ENCODE results near the gene OXT. TPM values are rescaled to one million over a fixed set of nuclear protein-coding genes. Genes with fewer than 3 reads are reported as not detected.

Gene OXT
- total and polyA plus RNA-seq, 7 donors: 0.12 to 0.73 (median 0.17) TPM; not detected in 4

DNA sequence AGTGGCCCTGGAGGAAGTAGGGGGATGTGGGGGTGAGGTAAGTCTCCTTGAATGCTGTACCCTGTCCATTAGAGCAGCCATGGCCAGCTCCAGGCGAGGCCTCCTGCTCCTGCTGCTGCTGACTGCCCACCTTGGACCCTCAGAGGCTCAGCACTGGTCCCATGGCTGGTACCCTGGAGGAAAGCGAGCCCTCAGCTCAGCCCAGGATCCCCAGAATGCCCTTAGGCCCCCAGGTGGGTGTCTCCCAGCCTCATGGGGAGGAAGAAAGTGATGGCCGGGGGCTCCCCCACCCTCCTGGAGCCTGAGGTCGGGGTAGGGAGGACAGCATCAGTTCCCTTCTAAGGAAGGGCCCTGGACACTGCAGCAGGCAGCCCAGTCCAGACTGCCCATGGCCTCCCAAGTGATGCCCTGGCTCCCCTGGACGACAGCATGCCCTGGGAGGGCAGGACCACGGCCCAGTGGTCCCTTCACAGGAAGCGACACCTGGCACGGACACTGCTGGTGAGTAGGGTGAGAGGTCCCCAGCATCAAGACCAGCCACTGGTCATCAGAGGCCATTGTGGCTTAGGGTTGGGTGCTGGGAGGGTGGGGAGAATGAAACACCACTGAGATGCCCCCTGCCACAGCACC, 27.0 kb upstream of the OXT start:
- TF ChIP-seq, protein P1, sequence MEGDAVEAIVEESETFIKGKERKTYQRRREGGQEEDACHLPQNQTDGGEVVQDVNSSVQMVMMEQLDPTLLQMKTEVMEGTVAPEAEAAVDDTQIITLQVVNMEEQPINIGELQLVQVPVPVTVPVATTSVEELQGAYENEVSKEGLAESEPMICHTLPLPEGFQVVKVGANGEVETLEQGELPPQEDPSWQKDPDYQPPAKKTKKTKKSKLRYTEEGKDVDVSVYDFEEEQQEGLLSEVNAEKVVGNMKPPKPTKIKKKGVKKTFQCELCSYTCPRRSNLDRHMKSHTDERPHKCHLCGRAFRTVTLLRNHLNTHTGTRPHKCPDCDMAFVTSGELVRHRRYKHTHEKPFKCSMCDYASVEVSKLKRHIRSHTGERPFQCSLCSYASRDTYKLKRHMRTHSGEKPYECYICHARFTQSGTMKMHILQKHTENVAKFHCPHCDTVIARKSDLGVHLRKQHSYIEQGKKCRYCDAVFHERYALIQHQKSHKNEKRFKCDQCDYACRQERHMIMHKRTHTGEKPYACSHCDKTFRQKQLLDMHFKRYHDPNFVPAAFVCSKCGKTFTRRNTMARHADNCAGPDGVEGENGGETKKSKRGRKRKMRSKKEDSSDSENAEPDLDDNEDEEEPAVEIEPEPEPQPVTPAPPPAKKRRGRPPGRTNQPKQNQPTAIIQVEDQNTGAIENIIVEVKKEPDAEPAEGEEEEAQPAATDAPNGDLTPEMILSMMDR (IDR thresholded peaks at IDR 0.05): no peak
- ATAC-seq (no peak), DNase-seq (no peak)
- Histone ChIP-seq H3K9me3 (no peaks in the 10 kb centered on the region), H3K4me3 (no peak overlapping the region), H3K27me3 (ENCODE audit: insufficient read depth in 3 of 3, low read length in 2 of 3) (no peaks in the 10 kb centered on the region), H3K4me1 (peaks cover 7% of the 10 kb centered on the region), H3K36me3 (ENCODE audit: insufficient read depth in 1 of 2, low read depth in 1 of 2) (peaks cover 5 to 35% of the 10 kb centered on the region in 2 donors), H3K27ac (peak overlapping the region; percentile 94)
- WGBS, 3 donors: 91 to 94% (median 92%) methylated on average over 8 of the region's 8 CpGs
- intact Hi-C loops (cut with DNase I): loop anchor here in 1 of 2 donors (10.0 kb wide), 1 partner anchor 160 kb away; the partner anchor contains the start of genes DDRGK1 and ITPA

DNA sequence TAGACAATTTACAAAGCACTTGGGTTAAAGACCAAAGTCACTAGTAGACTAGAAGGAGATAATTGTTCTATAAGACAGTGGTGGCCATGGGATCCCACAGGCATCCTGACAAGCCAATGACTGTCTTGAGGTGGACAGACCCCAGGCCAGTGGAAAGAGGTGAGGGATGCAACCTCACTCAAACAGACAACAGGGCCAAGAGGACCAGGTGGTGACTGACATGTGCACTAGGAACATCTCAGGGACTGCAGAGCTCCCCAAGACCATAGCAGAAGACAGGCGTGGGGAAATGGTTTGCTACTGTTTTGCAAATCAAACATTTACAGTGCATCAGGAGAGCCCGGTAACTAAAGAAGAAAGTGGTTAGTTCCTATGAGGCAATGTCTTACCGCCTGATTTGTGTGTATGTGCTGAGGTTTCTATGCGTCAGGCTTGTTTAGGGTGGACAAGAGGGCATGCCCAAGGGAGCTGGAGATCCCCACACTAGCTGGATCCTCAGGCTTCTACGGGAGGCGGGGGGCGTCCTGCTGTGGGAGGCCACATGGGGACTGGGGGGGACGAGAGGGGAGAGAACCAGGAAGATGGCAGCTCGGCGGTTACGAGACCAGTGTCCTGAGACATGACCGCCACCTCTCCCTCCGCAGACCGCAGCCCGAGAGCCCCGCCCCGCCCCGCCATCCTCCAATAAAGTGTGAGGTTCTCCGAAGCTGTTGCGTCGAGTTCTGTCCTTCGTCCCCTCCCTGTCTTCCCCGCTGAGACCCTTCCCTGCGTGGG, 26.2 kb upstream of the OXT start:
- Histone ChIP-seq H3K4me3 (peak overlapping the region; percentile 98), H3K27me3 (ENCODE audit: insufficient read depth in 3 of 3, low read length in 2 of 3) (no peaks in the 10 kb centered on the region), H3K4me1 (peaks cover 7% of the 10 kb centered on the region), H3K36me3 (ENCODE audit: insufficient read depth in 1 of 2, low read depth in 1 of 2) (peaks cover 5 to 35% of the 10 kb centered on the region in 2 donors), H3K9me3 (no peaks in the 10 kb centered on the region), H3K27ac (peak overlapping the region; percentile 94)
- DNase-seq: peak; percentile 87 to 91
- peak; percentile 73 to 85 (median 77) for ATAC-seq
- intact Hi-C loops (cut with DNase I): loop anchor here in 1 of 2 donors (10.0 kb wide), 1 partner anchor 160 kb away; the partner anchor contains the start of genes DDRGK1 and ITPA
- TF ChIP-seq, protein P1 (IDR thresholded peaks at IDR 0.05): no peak
- WGBS, 3 donors: 4 to 5% (median 4%) methylated on average over 13 to 24 of the region's 24 CpGs

DNA sequence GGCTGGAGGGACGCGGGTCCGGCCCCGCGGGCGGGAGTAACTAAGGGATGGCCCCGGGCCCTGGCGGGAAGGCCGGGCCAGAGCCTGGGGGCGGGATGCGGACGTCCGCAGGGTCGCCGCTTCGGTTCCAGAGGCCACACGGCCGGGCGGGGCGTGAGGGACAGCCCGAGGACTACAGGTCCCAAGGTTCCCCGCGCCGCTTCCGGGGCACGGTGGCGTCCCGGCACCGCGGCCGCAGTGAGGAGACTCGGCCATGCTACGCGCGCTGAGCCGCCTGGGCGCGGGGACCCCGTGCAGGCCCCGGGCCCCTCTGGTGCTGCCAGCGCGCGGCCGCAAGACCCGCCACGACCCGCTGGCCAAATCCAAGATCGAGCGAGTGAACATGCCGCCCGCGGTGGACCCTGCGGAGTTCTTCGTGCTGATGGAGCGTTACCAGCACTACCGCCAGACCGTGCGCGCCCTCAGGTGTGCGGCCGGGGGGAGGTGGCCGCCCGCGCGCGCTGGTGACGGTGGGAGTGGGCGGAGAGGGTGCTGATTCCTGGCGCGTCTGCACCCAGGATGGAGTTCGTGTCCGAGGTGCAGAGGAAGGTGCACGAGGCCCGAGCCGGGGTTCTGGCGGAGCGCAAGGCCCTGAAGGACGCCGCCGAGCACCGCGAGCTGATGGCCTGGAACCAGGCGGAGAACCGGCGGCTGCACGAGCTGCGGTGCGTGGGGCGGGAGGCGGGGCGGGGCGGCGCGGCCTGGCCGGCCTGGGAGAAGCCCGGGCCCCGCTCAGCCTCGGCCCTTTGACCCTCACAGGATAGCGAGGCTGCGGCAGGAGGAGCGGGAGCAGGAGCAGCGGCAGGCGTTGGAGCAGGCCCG, 25.4 kb upstream of the OXT start, which contains the start of gene MRPS26:
TSS of gene MRPS26 (plus strand) at position 237 of the 861 bp plus-strand sequence. CDS start at position 254, 17 bp downstream.
- TF ChIP-seq, protein P1 (IDR thresholded peaks at IDR 0.05): no peak

DNA sequence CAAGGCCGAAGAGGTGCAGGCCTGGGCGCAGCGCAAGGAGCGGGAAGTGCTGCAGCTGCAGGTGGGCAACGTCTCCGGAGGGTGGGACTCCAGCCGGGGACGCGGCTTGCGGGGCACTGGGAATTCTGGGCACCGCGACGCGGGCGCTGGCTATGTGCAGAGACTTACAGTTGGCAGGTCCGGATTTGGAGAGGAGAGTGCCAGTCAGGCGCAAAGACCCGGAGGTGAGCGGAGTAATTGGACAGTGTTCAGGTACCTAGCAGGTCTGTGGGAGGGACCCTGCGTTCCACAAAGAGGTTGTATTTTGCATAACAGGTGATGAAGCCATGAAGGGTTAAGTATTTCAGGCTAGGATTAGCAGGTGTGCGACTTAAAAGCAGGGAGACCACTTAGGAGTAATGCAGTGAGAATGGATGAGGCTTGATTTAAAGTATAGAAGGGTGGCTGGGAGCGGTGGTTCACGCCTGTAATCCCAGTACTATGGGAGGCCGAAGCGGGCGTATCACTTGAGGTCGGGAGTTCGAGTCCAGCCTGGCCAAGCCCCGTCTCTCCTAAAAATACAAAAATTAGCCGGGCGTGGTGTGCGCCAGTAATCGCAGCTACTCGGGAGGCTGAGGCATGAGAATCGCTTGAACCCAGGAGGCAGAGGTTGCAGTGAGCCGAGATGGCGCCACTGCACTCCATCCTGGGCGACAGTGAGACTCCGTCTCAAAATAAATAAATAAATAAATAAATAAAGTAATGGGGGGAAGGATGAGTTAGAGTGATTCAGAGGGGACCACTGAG, 24.6 kb upstream of the OXT start:
- no peak for DNase-seq
- intact Hi-C loops (cut with DNase I): loop anchor here in 1 of 2 donors (10.0 kb wide), 1 partner anchor 158 kb away; the partner anchor contains the start of genes DDRGK1 and ITPA
- 40 to 43% (median 41%) methylated on average over 35 to 39 of the region's 39 CpGs for WGBS, 3 donors
- Histone ChIP-seq H3K27ac (peak overlapping the region; percentile 94), H3K36me3 (ENCODE audit: insufficient read depth in 1 of 2, low read depth in 1 of 2) (peaks cover 5 to 36% of the 10 kb centered on the region in 2 donors), H3K4me3 (peak overlapping the region; percentile 98), H3K9me3 (no peaks in the 10 kb centered on the region), H3K4me1 (peaks cover 7% of the 10 kb centered on the region), H3K27me3 (ENCODE audit: insufficient read depth in 3 of 3, low read length in 2 of 3) (no peaks in the 10 kb centered on the region)
- TF ChIP-seq, protein P1 (IDR thresholded peaks at IDR 0.05): no peak
- ATAC-seq: no peak

More for the DNA sequence above, 25.4 kb upstream of the OXT start, which contains the start of gene MRPS26:
- WGBS, 3 donors: 0 to 1% (median 0%) methylated on average over 77 to 104 of the region's 104 CpGs
- Histone ChIP-seq H3K27me3 (ENCODE audit: insufficient read depth in 3 of 3, low read length in 2 of 3) (no peaks in the 10 kb centered on the region), H3K4me1 (peaks cover 7% of the 10 kb centered on the region), H3K9me3 (no peaks in the 10 kb centered on the region), H3K36me3 (ENCODE audit: insufficient read depth in 1 of 2, low read depth in 1 of 2) (peaks cover 5 to 36% of the 10 kb centered on the region in 2 donors), H3K27ac (peak within 1 kb of the TSS; percentile 94), H3K4me3 (peak within 1 kb of the TSS; percentile 98)
- intact Hi-C loops (cut with DNase I): loop anchor here in 1 of 2 donors (10.0 kb wide), 1 partner anchor 159 kb away; the partner anchor contains the start of genes DDRGK1 and ITPA
- ATAC-seq: peak; percentile 95 to 96 (median 96)
- DNase-seq: peak; percentile 94 to 95

All from psoas muscle (tissue), 8 donors.